AG04450 (cell line): Measurements from ENCODE around the gene ZNF408. TPM values are rescaled to one million over a fixed set of nuclear protein-coding genes. Genes with fewer than 3 reads are reported as not detected.
"Not testable (repeated sequence)": the region's sequence is repeated elsewhere in the genome, so short reads cannot be mapped to it uniquely, and the experiment has no call there.

ENCODE experiments used
- CTCF ChIA-PET: fragments of 300-600, 350-600 bp; formaldehyde crosslinking; extraction: SDS; loops from one replicate; lab custom pipeline; 2022; ENCODE audit warnings: antibody characterized with exemption, inconsistent platforms; lab: Charles Lee
- POLR2A ChIA-PET: fragments of 350-600 bp; formaldehyde crosslinking; extraction: SDS; loops from one replicate; lab custom pipeline; 2021; ENCODE audit warnings: antibody characterized with exemption, inconsistent platforms; lab: Yijun Ruan, JAX
- DNase-seq: peaks from one replicate; pipeline ENCODE4 v3.0.0-alpha.2; 2011; ENCODE audit warnings: low read depth, low spot score
- H3K27ac ChIP-seq: one replicate; pipeline ENCODE4 v1.5.1; 2012; ENCODE audit warnings: low read depth, low read length, control low read depth
- H3K27me3 ChIP-seq: one replicate; pipeline ENCODE4 v1.6.0; 2012; ENCODE audit warnings: low read length; ENCODE audit not compliant: control insufficient read depth, insufficient read depth
- H3K4me3 ChIP-seq: 2 replicates; pipeline ENCODE4 v1.5.1; 2011; ENCODE audit warnings: mild to moderate bottlenecking, low read depth, low read length, control low read depth
- H3K9me3 ChIP-seq: 2 replicates; pipeline ENCODE4 v1.5.1; 2012; ENCODE audit warnings: low read length; ENCODE audit not compliant: control insufficient read depth, insufficient read depth
- polyA plus RNA-seq: library from polyadenylated mRNA; depleted of rRNA; stranded (reverse); fragments of >200 nt; gene quantifications from 2 replicates; pipeline ENCODE4 v1.2.3, GENCODE V29; 2011
- TF ChIP-seq, protein P1 (sequence below): IDR thresholded peaks from 2 replicates; pipeline ENCODE4 v1.5.1; 2011; ENCODE audit warnings: low read depth, low read length, control low read depth, inconsistent platforms

Gene ZNF408
- polyA plus RNA-seq, 1 experiment: 4.9 TPM

DNA sequence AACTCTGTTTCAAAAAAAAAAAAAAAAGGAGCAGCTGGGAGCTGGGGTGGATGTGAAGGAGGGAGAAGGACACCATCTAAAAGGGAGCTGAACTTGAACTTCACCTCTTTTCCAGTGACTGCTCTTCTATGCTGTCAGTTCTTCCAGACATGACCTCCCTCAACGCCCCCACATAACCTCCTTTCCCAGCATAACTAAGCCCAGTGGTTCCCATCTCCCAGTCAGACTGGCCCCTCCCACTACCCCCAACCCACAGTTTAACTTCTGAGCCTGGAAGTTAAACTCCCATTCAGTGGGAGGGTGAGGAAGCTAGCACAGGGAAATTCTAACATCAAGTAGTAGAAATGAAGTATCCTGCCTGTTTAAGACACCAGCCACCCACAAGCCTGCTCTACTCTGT, 2.2 kb upstream of the ZNF408 start:
- TF ChIP-seq, protein P1, sequence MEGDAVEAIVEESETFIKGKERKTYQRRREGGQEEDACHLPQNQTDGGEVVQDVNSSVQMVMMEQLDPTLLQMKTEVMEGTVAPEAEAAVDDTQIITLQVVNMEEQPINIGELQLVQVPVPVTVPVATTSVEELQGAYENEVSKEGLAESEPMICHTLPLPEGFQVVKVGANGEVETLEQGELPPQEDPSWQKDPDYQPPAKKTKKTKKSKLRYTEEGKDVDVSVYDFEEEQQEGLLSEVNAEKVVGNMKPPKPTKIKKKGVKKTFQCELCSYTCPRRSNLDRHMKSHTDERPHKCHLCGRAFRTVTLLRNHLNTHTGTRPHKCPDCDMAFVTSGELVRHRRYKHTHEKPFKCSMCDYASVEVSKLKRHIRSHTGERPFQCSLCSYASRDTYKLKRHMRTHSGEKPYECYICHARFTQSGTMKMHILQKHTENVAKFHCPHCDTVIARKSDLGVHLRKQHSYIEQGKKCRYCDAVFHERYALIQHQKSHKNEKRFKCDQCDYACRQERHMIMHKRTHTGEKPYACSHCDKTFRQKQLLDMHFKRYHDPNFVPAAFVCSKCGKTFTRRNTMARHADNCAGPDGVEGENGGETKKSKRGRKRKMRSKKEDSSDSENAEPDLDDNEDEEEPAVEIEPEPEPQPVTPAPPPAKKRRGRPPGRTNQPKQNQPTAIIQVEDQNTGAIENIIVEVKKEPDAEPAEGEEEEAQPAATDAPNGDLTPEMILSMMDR: no peak
- POLR2A ChIA-PET: interaction anchor here (0.7 kb wide), 1 partner anchor 49 kb away, joined by 3 read pairs; no protein-coding TSS in a partner anchor
- CTCF ChIA-PET: interaction anchor here (1.1 kb wide), 1 partner anchor 17 kb away, joined by 3 read pairs; no protein-coding TSS in a partner anchor
- Histone ChIP-seq H3K27me3 (no peaks in the 10 kb centered on the region), H3K27ac (no peak overlapping the region), H3K9me3 (no peaks in the 10 kb centered on the region; the same call in 1 of the 2 replicates), H3K4me3 (peak overlapping the region; percentile 17; the same call in 1 of the 2 replicates)
- no peak for DNase-seq

DNA sequence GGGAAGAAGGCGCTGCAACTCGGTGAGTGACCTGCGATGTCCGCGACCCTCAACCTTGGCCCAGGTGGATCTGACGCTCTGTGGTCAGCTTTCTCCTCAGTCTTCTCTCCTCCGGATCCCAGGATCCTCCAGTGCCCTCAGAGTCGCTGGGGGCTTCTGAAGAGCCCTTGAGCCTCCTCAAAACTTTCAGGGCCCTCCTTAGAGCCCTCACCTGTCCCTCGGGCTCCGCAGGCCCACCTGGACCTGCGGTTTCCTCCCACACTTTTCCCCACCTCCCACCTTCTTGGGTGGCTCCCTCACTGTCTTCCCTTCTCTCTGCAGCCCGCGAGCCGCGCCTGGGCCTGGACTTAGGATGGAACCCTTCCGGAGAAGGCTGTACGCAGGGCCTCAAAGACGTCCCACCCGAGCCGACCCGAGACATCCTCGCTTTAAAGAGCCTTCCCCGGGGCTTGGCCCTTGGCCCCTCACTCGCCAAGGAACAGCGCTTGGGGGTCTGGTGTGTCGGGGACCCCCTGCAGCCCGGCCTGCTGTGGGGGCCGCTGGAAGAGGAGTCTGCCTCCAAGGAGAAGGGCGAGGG, 335 bp downstream of the ZNF408 start:
- ChIA-PET POLR2A (interaction anchor here (0.6 to 1.6 kb wide), 8 partner anchors 9 to 121 kb away, joined by 3 to 8 read pairs (median 4); no protein-coding TSS in a partner anchor), CTCF (interaction anchor here (1.3 kb wide), 1 partner anchor 43 kb away, joined by 4 read pairs; no protein-coding TSS in a partner anchor)
- Histone ChIP-seq H3K27me3 (no peaks in the 10 kb centered on the region), H3K9me3 (no peaks in the 10 kb centered on the region; the same call in 1 of the 2 replicates), H3K4me3 (peak overlapping the region; percentile 100), H3K27ac (peak overlapping the region; percentile 98)
- DNase-seq: no peak
- TF ChIP-seq, protein P1: no peak

DNA sequence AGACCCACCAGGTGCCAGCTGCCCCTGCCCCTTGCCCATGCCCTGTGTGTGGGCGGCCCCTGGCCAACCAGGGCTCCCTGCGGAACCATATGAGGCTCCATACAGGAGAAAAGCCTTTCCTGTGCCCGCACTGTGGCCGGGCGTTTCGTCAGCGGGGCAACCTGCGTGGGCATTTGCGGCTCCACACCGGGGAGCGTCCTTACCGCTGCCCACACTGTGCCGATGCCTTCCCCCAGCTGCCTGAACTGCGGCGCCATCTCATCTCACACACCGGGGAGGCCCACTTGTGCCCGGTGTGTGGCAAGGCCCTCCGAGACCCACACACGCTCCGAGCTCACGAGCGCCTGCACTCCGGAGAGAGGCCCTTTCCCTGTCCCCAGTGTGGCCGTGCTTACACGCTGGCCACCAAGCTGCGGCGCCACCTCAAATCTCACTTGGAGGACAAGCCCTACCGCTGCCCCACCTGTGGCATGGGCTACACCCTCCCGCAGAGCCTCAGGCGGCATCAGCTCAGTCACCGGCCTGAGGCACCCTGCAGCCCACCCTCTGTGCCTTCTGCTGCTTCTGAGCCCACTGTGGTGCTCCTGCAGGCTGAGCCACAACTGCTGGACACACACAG, 4.3 kb downstream of the ZNF408 start:
- POLR2A ChIA-PET: no interaction called here
- no peaks in the 10 kb centered on the region for H3K27me3 ChIP-seq
- no peak for DNase-seq
- no peak overlapping the region for H3K4me3 ChIP-seq
- TF ChIP-seq, protein P1: no peak
- H3K27ac ChIP-seq: no peak overlapping the region
- no peaks in the 10 kb centered on the region; the same call in 1 of the 2 replicates for H3K9me3 ChIP-seq
- CTCF ChIA-PET: no interaction called here

DNA sequence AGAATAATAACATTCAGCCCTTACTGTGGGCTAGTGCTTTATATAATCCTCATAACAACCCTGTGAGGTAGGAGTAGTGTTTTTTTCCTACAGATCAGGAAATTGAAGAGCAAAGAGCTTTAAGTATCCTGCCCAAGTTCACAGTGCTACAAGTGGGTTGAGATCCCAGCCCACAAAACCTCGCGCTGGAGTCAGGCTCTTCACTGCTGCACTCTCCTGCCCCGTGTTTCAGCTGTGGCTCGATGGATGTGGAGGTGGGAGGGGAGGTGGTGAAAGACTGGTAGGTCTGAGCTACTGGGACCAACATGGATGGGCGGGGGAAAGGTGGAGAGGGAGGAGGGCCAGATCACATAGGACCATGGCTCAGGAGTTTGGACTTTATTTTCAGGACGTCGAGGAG, 6.1 kb downstream of the ZNF408 start:
- POLR2A ChIA-PET: no interaction called here
- TF ChIP-seq, protein P1: no peak
- CTCF ChIA-PET: no interaction called here
- Histone ChIP-seq H3K4me3 (no peak overlapping the region), H3K27me3 (no peaks in the 10 kb centered on the region), H3K9me3 (no peaks in the 10 kb centered on the region), H3K27ac (no peak overlapping the region)
- DNase-seq: no peak

DNA sequence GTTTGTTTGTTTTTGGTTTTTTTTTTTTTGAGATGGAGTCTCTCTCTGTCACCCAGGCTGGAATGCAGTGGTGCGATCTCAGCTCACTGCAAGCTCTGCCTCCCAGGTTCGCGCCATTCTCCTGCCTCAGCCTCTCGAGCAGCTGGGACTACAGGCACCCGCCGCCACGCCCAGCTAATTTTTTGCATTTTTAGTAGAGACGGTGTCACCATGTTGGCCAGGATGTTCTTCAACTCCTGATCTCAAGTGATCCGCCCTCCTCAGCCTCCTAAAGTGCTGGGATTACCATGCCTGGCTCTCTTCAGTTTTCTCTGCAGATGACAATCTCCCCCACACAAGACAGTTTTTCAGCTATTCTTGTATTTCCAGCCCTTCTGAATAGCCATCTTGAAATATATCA, 8.5 kb downstream of the ZNF408 start:
- not testable (repeated sequence) for DNase-seq

More for the DNA sequence above, 8.5 kb downstream of the ZNF408 start:
- H3K9me3 ChIP-seq, H3K27ac ChIP-seq, H3K27me3 ChIP-seq, H3K4me3 ChIP-seq, CTCF ChIA-PET: not testable (repeated sequence)
- POLR2A ChIA-PET: interaction anchor here (0.7 to 0.9 kb wide), 2 partner anchors 9 to 10 kb away, joined by 3 to 4 read pairs; partner anchors contain the start of genes ARHGAP1, F2 and ZNF408
